HG02885 (cell line): ENCODE data around the gene MSI2.

Source experiments
- ATAC-seq: cut with Tn5 transposase; IDR thresholded peaks from one replicate; pipeline ENCODE4 v1.9.1; 2021; ENCODE audit warnings: mild to moderate bottlenecking; ENCODE audit not compliant: unreplicated experiment, poor library complexity

MSI2 gene

GRCh38 chr17:57530508-57530907 lies 274.2 kb downstream of the MSI2 start:
- no peak for ATAC-seq

GRCh38 chr17:57531078-57531477 lies 274.8 kb downstream of the MSI2 start:
- ATAC-seq, result no peak

- ATAC-seq, result no peak
These were observed 275.6 kb downstream of the MSI2 start for GRCh38 chr17:57531648-57532504.

- no peak for ATAC-seq
These were observed 276.2 kb downstream of the MSI2 start for GRCh38 chr17:57532556-57532955.

GRCh38 chr17:57532966-57533365 lies 276.6 kb downstream of the MSI2 start:
- ATAC-seq, result no peak

- no peak for ATAC-seq
These were observed 277.5 kb downstream of the MSI2 start for GRCh38 chr17:57533684-57534305.

- ATAC-seq, result no peak
These were observed 278.5 kb downstream of the MSI2 start for GRCh38 chr17:57534863-57535248.

- no peak for ATAC-seq
These were observed 279.1 kb downstream of the MSI2 start for GRCh38 chr17:57535249-57535966.

- ATAC-seq, result no peak
These were observed 280.0 kb downstream of the MSI2 start for GRCh38 chr17:57536289-57536688.

- no peak for ATAC-seq
These were observed 280.6 kb downstream of the MSI2 start for GRCh38 chr17:57536789-57537523.

- no peak for ATAC-seq
These were observed 281.4 kb downstream of the MSI2 start for GRCh38 chr17:57537524-57538410.

- no peak for ATAC-seq
These were observed 282.6 kb downstream of the MSI2 start for GRCh38 chr17:57538736-57539456.

- ATAC-seq, result no peak
These were observed 283.4 kb downstream of the MSI2 start for GRCh38 chr17:57539529-57540301.

- no peak for ATAC-seq
These were observed 284.3 kb downstream of the MSI2 start for GRCh38 chr17:57540596-57540995.

- no peak for ATAC-seq
These were observed 284.7 kb downstream of the MSI2 start for GRCh38 chr17:57541049-57541448.

- no peak for ATAC-seq
These were observed 285.4 kb downstream of the MSI2 start for GRCh38 chr17:57541472-57542394.

GRCh38 chr17:57542510-57542909 lies 286.2 kb downstream of the MSI2 start:
- ATAC-seq, result no peak
